Muscle layer of duodenum (tissue), 2 donors: ENCODE results near the gene AMBN.

ENCODE experiments used
- H3K27ac ChIP-seq: one replicate; pipeline ENCODE4 v1.7.0; 2013; ENCODE audit warnings: mild to moderate bottlenecking, low read length
- H3K27me3 ChIP-seq: one replicate; pipeline ENCODE4 v1.7.0; 2013; ENCODE audit warnings: low read depth, mild to moderate bottlenecking, control low read depth, low read length
- H3K36me3 ChIP-seq, 2 donors: one replicate each; pipeline ENCODE4 v1.7.0; 2013; ENCODE audit warnings: low read length in 2 of 2, control low read depth in 1 of 2, mild to moderate bottlenecking in 1 of 2; ENCODE audit not compliant: insufficient read depth in 2 of 2, control insufficient read depth in 1 of 2
- H3K4me1 ChIP-seq, 2 donors: one replicate each; pipeline ENCODE4 v1.7.0; 2013; ENCODE audit warnings: low read length in 2 of 2, mild to moderate bottlenecking in 2 of 2, control low read depth in 1 of 2, moderate library complexity in 1 of 2; ENCODE audit not compliant: insufficient read depth in 2 of 2, control insufficient read depth in 1 of 2
- H3K4me3 ChIP-seq, 2 donors: one replicate each; pipeline ENCODE4 v1.7.0; 2013; ENCODE audit warnings: low read length in 2 of 2, low read depth in 1 of 2, mild to moderate bottlenecking in 1 of 2
- H3K9me3 ChIP-seq, 2 donors: one replicate each; pipeline ENCODE4 v1.7.0; 2013; ENCODE audit warnings: low read length in 2 of 2, control low read depth in 1 of 2, mild to moderate bottlenecking in 1 of 2; ENCODE audit not compliant: control insufficient read depth in 1 of 2
- donor health status: healthy.

Gene AMBN

DNA sequence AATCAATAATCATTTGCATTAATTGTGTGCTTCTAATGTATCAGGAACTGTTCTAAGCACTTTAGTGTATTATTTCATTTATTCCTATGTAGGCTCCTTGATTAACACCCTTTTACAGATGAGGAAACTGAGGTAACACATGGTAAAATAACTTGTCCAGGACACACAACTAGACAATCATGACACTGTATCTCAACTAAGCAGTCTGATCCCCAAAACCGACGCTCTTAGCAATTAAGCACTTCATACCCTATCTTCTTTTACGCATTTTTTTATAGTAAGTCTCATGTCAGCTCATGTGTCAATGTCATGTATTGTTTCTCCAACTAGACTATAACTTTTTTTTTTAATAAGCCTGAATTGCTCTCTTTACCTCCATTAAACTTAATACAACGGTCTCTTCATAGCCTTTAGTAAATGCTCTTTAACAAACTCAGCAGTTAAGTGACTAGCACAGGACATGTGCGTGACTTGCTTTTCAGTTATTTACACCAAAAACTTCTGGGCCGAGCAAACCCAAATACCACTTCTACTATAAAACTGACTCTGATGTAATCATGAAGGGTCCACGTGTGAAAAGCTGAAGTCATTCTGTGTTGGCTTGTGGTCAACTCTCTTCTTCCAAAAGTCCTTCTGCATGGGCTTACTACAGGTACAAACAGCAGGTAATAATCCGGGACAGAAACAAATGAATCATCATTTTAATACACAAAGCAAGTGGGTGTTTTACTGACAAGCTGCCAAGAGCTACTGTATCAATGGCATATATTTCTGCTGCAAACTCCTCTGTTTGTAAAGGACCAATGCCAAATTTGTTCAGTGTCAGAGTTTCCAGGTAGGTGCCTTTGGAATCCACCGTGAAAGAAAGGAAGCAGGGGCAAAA, 7.9 kb upstream of the AMBN start:
- H3K4me1 ChIP-seq = no peaks in the 10 kb centered on the region
- H3K27ac ChIP-seq = no peak overlapping the region
- H3K4me3 ChIP-seq = no peak overlapping the region
- H3K27me3 ChIP-seq = no peaks in the 10 kb centered on the region
- H3K9me3 ChIP-seq = no peaks in the 10 kb centered on the region
- H3K36me3 ChIP-seq = no peaks in the 10 kb centered on the region

DNA sequence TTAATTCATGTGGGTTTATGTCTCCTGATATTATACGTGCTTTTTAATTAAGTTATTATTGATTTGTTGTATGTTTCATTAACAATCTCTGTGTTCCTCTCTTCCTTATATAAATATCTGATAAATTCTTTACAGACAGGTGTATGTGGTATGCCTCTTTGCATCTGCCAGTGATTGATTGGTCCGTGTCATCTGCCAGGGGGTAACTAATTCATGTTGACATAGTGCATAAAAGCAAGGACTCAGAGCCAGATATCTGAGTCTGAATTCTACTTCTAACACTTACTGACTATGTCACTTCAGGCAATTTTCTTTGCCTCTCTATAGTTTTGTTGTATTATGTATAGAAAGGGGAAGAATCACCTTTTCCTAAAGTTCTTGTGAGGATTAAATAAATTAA, 5.2 kb upstream of the AMBN start:
- Histone ChIP-seq H3K4me1 (no peaks in the 10 kb centered on the region), H3K27me3 (no peaks in the 10 kb centered on the region), H3K4me3 (no peak overlapping the region), H3K9me3 (no peaks in the 10 kb centered on the region), H3K36me3 (no peaks in the 10 kb centered on the region), H3K27ac (no peak overlapping the region)

DNA sequence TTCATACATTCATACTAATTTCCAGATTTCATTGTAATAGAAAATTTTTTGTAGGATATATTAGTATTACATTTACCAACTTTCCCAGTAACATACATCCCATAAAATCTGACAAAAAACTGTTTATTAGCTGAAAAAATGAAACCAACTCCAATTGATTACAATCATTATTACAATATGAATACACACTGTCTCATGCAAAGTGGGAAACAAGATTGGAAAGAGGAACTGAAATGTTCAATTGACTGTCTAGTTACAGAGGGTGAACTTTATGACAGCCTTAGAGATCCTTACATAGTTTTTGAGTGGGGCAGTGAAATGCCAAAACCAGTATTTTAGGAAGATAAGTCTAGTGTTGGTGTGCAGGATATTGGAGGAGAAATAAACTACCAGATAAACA, 2.3 kb upstream of the AMBN start:
- H3K9me3 ChIP-seq = no peaks in the 10 kb centered on the region
- H3K4me3 ChIP-seq = no peak overlapping the region
- no peaks in the 10 kb centered on the region for H3K27me3 ChIP-seq
- H3K36me3 ChIP-seq = no peaks in the 10 kb centered on the region
- H3K4me1 ChIP-seq = no peaks in the 10 kb centered on the region
- H3K27ac ChIP-seq = no peak overlapping the region

DNA sequence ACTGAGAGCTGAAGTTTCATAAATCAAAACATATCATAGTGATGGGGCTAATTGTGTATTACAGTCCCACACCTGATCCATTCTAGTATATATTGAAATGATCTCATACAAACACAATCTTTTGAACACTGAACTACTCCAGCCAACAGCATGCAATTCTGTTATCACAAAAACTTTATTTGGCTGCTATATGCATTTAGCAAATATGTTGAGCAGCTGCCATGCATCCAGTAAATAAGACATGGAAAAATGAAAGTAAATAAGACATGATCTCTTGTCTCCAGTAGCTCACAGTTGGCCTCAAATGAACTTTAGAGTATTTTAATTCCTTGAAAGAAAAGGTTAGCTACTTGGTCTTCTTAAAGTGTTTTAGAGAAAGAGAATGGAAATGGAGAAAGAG, 2.1 kb downstream of the AMBN start:
- no peaks in the 10 kb centered on the region for H3K36me3 ChIP-seq
- no peaks in the 10 kb centered on the region for H3K27me3 ChIP-seq
- H3K4me1 ChIP-seq = no peaks in the 10 kb centered on the region
- no peak overlapping the region for H3K27ac ChIP-seq
- no peaks in the 10 kb centered on the region for H3K9me3 ChIP-seq
- no peak overlapping the region for H3K4me3 ChIP-seq

DNA sequence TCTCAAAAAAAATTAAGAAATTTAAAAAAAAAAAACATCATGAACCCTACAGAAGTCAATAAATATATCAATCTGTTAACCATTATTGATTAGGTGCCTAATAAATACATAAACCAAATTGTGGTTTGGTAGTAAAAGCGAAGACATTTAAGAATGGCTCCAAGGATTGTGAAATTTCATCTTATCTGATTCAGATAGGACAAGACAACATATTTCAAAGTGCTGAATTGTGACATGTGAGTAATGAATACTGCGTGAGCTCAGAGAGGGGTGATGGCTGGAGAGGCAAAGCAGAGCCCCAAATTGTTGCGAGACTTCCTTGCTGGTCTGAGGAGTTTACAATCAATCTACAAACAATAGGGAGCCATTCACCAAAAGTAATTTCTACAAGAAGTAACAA, 8.2 kb downstream of the AMBN start:
- Histone ChIP-seq H3K9me3 (no peaks in the 10 kb centered on the region), H3K4me3 (no peak overlapping the region), H3K27me3 (no peaks in the 10 kb centered on the region), H3K36me3 (no peaks in the 10 kb centered on the region), H3K4me1 (no peaks in the 10 kb centered on the region), H3K27ac (no peak overlapping the region)

DNA sequence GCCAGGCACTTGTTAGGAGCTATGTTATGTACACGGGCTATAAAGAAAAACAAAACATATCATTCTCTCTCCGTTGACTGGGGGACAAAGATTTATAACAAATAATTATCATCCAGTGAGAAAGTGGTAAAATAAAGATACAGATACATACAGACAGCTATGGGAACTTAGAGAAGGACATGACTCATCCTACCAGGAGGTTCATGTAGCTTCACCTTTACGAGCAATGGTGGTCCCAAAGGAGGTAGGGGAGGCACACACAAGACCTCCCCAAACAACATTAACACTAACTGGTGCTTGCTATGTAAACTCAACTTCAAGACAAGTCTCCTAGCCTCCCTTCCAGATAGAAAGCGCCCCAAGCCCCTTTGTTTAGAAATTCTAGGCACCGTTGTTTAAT, 8.9 kb downstream of the AMBN start:
- no peak overlapping the region for H3K4me3 ChIP-seq
- no peaks in the 10 kb centered on the region for H3K9me3 ChIP-seq
- H3K4me1 ChIP-seq = no peaks in the 10 kb centered on the region
- no peaks in the 10 kb centered on the region for H3K36me3 ChIP-seq
- H3K27me3 ChIP-seq = no peaks in the 10 kb centered on the region
- H3K27ac ChIP-seq = no peak overlapping the region

DNA sequence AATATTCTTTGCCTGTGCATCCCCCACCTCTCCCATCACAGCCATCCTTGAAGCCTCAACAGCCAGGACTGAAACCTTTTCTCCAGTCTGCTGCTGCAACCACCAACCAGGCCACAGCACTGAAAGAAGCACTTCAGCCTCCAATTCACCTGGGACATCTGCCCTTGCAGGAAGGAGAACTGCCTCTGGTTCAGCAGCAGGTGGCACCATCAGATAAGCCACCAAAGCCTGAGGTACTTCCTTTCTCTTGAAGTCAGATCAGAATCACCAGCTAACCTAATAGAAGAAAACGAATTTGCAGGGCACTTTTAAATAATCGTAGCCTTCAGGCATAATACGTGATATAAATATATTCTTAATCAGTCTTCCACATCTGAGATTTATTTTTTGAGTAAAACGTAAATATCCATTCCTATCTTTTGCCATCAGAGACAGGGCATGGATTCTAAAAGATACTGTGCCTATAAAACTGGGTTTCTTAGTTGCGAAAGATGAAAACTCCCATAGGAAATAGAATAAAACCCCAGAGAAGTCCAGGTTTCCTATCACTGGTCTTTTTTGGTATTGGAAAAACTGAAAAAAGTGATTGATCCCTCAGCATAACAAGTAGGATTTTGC, 9.5 kb downstream of the AMBN start:
- Histone ChIP-seq H3K27ac (no peak overlapping the region), H3K4me3 (no peak overlapping the region), H3K9me3 (no peaks in the 10 kb centered on the region), H3K27me3 (no peaks in the 10 kb centered on the region), H3K4me1 (no peaks in the 10 kb centered on the region), H3K36me3 (no peaks in the 10 kb centered on the region)

DNA sequence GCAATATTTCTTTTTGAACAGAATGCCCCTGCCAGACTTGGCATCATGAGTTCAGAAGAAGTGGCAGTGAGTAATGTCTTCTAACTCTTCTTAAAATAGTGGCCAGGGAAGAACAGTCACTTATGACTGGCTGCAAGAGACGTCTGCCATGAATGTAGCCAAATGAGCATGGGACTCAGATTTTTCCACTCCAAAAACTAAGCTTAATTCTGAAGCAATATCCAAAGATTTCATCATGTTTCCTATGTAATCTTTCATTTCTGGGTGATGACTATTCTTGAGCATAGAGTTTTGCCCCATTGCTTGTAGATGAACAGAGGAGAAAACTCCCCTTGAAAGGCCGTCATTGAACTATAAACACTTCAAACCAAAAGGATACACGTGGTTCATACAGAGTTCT, 11.8 kb downstream of the AMBN start:
- H3K27me3 ChIP-seq = no peaks in the 10 kb centered on the region
- H3K4me1 ChIP-seq = no peaks in the 10 kb centered on the region
- no peak overlapping the region for H3K4me3 ChIP-seq
- no peaks in the 10 kb centered on the region for H3K36me3 ChIP-seq
- H3K27ac ChIP-seq = no peak overlapping the region
- no peaks in the 10 kb centered on the region for H3K9me3 ChIP-seq

DNA sequence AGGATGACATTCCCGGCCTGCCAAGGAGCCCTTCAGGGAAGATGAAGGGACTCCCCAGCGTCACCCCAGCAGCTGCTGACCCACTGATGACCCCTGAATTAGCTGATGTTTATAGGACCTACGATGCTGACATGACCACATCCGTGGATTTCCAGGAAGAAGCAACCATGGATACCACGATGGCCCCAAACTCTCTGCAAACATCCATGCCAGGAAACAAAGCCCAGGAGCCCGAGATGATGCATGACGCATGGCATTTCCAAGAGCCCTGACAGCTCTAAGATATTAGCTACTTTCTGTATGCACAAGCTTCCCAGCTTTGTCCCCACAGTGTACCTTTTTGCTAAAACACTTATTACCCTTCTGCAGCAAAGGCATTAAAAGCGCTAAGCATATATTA, 14.4 kb downstream of the AMBN start:
- Histone ChIP-seq H3K4me1 (no peaks in the 10 kb centered on the region), H3K9me3 (no peaks in the 10 kb centered on the region), H3K27ac (no peak overlapping the region), H3K36me3 (no peaks in the 10 kb centered on the region), H3K27me3 (no peaks in the 10 kb centered on the region), H3K4me3 (no peak overlapping the region)

DNA sequence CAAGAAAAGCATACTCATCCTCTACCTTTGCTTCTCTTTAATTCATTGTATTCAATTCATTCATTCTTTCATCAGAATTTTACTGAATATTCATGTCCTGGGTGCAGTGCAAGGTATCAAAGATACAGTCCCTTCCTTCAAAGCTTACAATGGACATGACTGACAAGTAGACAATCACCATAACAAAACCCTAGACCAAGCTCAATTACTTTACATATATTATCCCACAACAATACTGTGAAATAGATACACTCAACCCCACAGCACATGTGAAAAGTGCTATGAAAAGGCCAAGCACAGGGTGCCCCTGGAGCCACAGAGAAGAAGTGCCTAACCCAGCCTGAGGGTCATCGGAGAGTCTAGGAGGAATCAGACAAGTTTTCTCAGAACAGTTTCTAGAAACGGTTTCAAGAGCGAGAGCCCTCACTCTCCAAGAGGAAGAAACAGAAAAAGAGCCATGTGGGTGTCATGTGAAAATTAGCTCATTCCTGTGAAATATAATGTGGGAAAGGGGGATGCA, 15.3 kb downstream of the AMBN start:
- Histone ChIP-seq H3K27ac (no peak overlapping the region), H3K27me3 (no peaks in the 10 kb centered on the region), H3K36me3 (no peaks in the 10 kb centered on the region), H3K4me3 (no peak overlapping the region), H3K9me3 (no peaks in the 10 kb centered on the region), H3K4me1 (no peaks in the 10 kb centered on the region)

DNA sequence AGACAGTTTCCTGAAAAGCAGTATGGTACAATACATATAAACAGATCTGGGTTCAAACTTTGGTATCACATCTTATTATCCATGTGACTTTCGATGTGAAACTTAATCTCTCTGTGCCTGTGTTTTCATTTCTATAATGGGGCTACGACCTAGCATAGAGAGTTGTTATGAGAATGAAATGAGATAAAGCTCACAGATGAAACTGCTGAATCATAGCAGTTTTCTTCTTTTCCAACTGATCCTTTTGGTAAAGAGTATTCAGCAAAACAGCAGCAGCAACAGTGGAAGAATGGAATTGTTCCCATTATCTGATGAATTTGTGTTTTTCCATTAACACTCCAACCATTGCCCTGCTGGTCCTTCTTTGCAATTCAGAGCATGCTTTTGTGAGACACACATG, 16.3 kb downstream of the AMBN start:
- Histone ChIP-seq H3K27ac (no peak overlapping the region), H3K9me3 (no peaks in the 10 kb centered on the region), H3K27me3 (no peaks in the 10 kb centered on the region), H3K36me3 (no peaks in the 10 kb centered on the region), H3K4me1 (no peaks in the 10 kb centered on the region), H3K4me3 (no peak overlapping the region)
